Retinal pigment epithelial cell (primary cell): Measurements from ENCODE around the gene EDRF1.
"Not testable (repeated sequence)": the region's sequence is repeated elsewhere in the genome, so short reads cannot be mapped to it uniquely, and the experiment has no call there.

ENCODE experiments used
- DNase-seq: peaks from one replicate; pipeline ENCODE4 v3.0.0-alpha.2; 2010; ENCODE audit warnings: low read depth
- H3K4me3 ChIP-seq: 2 replicates; pipeline ENCODE4 v1.5.1; 2011; ENCODE audit warnings: mild to moderate bottlenecking, low read length, control low read depth, moderate library complexity
- TF ChIP-seq, protein P1 (sequence below): conservative IDR thresholded peaks from 2 replicates; pipeline ENCODE4 v1.5.1; 2011; ENCODE audit warnings: low read depth, low read length, control low read depth, inconsistent platforms

The EDRF1 gene

DNA sequence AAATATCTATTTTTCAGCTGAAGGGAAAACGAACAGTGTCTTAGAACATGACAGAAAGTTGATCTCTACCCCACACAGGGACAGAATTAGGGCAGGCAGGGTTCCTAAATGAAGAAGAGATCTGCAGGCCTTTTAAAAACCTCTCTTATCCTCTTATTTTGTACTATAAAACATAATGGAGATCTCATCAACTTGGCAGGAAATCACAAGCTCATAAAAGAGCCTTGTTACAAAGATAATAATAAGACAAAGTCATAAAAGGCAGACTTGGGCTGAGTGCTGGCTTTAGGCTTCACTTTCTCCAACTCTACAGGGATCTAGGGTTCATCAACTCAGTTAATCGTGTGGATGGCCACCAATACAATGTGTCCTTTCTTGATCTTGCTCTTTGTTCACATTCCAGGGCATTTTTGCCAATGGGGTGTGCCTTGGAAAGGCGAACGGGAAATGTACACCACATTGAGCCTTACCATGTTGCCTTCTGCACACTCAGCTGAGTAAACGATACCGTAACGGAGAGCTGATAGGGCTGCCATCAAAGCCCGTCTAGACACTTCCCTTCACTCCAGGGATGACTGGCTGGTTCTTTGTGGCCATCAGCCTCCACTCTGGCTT lies 29.4 kb upstream of the EDRF1 start:
- TF ChIP-seq, protein P1, sequence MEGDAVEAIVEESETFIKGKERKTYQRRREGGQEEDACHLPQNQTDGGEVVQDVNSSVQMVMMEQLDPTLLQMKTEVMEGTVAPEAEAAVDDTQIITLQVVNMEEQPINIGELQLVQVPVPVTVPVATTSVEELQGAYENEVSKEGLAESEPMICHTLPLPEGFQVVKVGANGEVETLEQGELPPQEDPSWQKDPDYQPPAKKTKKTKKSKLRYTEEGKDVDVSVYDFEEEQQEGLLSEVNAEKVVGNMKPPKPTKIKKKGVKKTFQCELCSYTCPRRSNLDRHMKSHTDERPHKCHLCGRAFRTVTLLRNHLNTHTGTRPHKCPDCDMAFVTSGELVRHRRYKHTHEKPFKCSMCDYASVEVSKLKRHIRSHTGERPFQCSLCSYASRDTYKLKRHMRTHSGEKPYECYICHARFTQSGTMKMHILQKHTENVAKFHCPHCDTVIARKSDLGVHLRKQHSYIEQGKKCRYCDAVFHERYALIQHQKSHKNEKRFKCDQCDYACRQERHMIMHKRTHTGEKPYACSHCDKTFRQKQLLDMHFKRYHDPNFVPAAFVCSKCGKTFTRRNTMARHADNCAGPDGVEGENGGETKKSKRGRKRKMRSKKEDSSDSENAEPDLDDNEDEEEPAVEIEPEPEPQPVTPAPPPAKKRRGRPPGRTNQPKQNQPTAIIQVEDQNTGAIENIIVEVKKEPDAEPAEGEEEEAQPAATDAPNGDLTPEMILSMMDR: no peak
- H3K4me3 ChIP-seq: no peak overlapping the region
- no peak for DNase-seq

DNA sequence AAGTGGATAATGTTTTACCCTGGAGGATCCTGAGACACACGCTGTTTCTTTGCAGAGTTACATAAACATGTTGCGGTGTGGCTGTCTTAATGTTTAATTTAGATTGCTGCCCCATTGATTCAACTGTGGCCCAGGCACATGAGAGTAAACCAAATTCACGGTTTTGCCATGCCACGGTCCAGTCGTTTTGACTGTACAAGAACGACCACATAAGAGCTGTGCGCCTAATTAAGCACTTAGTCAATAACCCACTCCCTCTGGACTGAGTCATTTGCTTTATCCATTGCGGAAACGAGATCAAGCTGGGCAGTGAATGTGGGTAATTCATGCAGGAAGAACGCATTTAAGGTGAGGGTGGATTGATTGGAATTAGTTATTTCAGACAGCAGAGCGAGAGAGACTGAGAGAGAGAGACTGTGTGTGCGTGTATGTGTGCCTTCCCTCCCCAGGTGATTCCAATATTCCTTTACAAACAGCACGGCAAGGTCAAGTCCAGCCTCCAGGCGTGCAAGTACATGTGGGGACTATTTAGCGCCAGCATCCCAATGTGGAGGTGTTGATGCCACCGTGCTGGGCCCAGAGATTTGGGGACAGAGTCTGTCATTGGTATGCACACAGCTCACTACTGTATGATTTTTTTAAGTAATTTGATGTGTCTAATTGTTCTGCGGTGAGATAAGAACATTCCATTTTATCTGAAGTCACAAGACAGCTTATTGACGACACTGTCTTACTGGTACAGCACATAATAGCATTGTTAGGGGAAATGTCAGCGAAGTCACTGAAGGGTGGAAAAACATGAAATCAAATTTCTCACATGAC lies 28.1 kb upstream of the EDRF1 start:
- DNase-seq: peak; percentile 71
- TF ChIP-seq, protein P1: no peak
- H3K4me3 ChIP-seq: no peak overlapping the region

DNA sequence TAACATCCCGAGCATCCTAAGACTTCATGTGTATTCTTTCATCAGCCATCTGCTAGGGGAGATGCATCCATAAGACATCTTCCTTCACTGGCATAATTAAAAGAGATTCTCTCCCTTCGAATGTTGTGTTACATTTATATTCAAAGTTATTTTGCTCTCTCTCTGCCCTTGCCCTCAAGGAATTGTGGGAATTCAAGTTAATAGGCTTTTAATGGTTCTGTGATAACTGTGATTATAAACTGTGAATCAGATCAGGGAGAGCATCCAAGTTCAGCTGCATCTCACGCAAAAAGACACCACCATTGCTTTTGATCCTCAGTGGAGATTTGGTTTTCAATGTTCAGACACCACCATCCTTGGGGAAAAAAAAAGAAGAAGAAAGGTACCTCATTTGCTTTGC lies 27.3 kb upstream of the EDRF1 start:
- TF ChIP-seq, protein P1: no peak
- no peak for DNase-seq
- H3K4me3 ChIP-seq: no peak overlapping the region

DNA sequence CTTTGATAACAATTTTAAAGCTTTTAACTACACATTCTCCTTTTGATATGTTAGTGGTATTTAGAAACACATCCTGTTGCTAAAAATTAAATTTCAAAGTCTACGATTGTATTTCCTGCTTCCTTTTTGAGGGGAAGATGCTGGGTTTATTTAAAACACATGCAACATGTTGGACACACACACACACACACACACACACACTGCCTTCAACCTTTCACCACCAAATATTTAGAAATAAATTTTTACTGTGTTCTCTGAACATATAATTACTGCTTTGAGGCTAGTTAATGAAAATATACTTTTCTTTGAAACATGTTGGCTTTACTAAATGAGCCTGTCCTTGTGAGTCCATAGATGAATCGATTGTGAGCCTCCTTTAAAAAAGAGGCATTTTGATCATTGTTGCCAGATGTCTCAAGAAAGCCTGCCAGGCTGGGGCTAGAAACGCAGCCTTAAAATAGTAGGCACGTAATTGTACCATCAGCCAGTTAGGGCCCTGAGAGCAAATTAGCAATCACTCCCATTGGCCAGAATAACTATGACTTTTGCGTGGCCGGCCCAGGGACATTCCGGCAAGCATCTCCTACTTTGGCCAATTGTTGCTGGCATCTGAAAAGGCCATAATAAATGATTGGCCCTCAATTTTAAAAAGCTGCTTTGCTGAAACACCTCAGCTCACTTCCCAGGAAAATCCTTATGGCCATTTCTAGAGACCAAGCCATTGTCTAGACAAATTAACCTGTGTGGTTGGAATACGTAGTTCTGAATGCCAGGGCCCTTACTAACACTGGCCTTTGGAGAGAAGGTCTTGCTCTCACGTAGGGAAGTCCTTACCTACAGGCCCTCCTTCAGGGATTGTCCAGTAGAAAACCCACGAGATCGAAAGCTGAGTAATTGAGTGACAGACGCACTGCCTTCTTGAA lies 26.6 kb upstream of the EDRF1 start:
- no peak for DNase-seq
- TF ChIP-seq, protein P1: no peak
- no peak overlapping the region for H3K4me3 ChIP-seq

DNA sequence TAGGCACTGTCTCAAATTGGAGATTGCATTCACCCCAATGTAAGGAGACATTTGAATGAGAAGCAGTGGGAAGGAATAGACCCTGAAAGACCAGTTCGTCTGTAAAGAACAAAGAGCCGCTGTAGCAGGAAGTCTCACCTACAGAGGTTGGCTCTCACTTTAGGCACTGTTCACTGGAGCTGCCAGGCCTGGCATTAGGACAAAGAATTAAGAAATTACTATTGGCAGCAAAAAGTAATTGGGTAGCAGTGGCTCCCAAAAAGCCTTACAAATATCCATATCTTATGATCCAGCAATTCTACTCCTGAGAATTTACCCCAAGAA lies 26.0 kb upstream of the EDRF1 start:
- DNase-seq: no peak
- TF ChIP-seq, protein P1: no peak
- no peak overlapping the region for H3K4me3 ChIP-seq

DNA sequence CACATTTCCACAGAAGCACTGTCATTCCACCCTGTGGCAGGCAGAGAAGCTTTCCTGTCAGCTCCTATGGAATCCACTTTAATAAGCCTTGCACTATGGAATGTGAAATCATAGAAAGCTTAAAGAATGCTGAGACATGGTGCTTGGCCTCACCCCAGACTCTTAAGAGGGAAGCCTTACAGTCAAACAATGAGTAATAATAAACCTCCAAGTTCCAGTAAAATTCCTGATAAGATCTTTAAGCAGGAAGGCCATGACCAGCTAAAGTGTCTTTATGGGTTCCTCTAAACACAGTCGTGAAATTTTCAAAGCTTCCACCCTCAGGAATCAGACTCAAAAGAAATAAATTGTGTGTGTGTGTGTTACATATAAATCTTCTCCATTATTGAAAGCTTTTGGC lies 24.6 kb upstream of the EDRF1 start:
- TF ChIP-seq, protein P1: no peak
- DNase-seq: peak; percentile 93
- no peak overlapping the region for H3K4me3 ChIP-seq

DNA sequence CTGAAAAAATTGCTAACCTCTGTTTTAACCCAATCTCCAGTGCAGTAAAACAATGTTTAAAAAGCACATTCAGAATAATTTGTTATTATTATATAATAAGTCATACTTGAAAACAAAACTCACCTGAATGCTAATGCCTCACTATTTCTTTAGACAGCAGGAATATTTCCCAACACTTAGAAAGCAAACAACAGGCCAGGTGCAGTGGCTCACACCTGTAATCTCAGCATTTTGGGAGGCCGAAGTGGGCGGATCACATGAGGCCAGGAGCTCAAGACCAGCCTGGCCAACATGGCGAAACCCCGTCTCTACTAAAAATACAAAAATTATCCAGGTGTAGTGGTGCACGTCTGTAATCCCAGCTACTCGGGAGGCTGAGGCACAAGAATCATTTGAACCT lies 22.6 kb upstream of the EDRF1 start:
- not testable (repeated sequence) for DNase-seq, H3K4me3 ChIP-seq
